ENCODE results near the gene CACNA1I. TPM values are rescaled to one million over a fixed set of nuclear protein-coding genes. Genes with fewer than 3 reads are reported as not detected.
"Not testable (repeated sequence)": the region's sequence is repeated elsewhere in the genome, so short reads cannot be mapped to it uniquely, and the experiment has no call there.

CACNA1I gene
- total RNA-seq, 2 experiments from 2014 or later, result 0.36 to 0.57 TPM

DNA sequence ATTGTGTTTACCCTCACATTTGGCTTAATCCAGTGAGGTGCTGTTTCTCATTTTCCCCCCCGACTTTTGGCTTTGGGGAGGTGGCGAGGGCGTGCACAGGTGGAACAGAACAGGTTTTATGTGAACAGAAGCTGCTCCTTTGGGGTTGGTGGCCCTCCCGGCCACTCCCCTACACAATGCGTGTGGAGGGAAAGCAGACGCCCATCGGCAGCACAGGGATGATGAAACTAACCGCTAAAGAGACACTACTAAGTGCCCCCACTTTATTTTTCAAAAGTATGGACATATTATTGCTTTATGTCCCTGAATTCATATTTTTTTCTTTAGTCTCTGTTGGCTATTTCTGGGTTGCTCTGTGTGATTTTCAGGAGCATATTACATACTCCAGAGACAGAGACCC lies 162.1 kb downstream of the CACNA1I start:
- no peaks in the 10 kb centered on the region for H3K4me1 Mint-ChIP-seq (ENCODE audit: low read depth)
- no peaks in the 10 kb centered on the region for H3K36me3 Mint-ChIP-seq
- no peak overlapping the region for H3K4me3 Mint-ChIP-seq
- no peaks in the 10 kb centered on the region for H3K9me3 Mint-ChIP-seq
- CTCF ChIA-PET, result no interaction called here
- H3K27ac Mint-ChIP-seq, result no peak overlapping the region
- intact Hi-C loops (cut with micrococcal nuclease), result no loop called here
- H3K27me3 Mint-ChIP-seq, result no peaks in the 10 kb centered on the region
- POLR2A ChIA-PET, result no interaction called here
- no peak for DNase-seq

GRCh38 chr22:39733191-39733590 lies 162.6 kb downstream of the CACNA1I start:
- no peaks in the 10 kb centered on the region for H3K4me1 Mint-ChIP-seq (ENCODE audit: low read depth)
- POLR2A ChIA-PET, result no interaction called here
- no peak for DNase-seq

DNA sequence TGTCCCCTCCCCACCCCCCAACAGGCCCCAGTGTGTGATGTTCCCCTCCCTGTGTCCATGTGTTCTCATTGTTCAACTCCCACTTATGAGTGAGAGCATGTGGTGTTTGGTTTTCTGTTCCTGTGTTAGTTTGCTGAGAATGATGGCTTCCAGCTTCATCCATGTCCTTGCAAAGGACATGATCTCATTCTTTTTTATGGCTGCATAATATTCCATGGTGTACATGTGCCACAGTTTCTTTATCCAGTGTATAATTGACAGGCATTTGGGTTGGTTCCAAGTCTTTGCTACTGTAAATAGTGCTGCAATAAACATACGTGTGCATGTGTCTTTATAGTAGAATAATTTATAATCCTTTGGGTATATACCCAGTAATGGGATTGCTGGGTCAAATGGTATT lies 163.5 kb downstream of the CACNA1I start:
- CTCF ChIA-PET, result not testable (repeated sequence)

More at GRCh38 chr22:39733191-39733590, 162.6 kb downstream of the CACNA1I start:
- Mint-ChIP-seq H3K9me3 (no peaks in the 10 kb centered on the region), H3K36me3 (no peaks in the 10 kb centered on the region), H3K27ac (no peak overlapping the region), H3K27me3 (no peaks in the 10 kb centered on the region), H3K4me3 (no peak overlapping the region)
- CTCF ChIA-PET, result no interaction called here
- intact Hi-C loops (cut with micrococcal nuclease), result no loop called here

DNA sequence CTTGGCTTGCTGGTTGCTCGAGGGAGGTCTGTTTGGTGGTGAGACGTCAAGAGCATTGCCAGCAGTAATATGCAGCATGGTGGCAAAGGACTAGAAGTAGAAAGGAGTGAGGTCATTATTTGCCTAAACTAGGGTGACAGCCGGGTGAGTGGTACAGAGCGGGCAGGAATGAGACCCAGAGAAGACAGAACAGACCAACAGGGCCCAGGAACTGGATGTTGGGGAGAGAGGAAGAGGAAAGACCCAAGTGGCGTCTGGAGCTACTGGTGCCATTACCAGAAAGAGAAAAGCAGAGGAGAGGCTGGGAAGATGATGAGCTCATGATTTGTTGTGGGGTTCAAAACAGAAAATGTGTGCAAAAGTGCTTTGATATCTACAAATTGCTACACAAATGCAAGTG lies 164.3 kb downstream of the CACNA1I start:
- H3K36me3 Mint-ChIP-seq, result no peaks in the 10 kb centered on the region
- CTCF ChIA-PET, result interaction anchor here (0.6 to 0.9 kb wide), 2 partner anchors 11 to 13 kb away, joined by 3 read pairs; no protein-coding TSS in a partner anchor

More for the DNA sequence above, 163.5 kb downstream of the CACNA1I start:
- POLR2A ChIA-PET; H3K27me3 Mint-ChIP-seq; DNase-seq; intact Hi-C loops (cut with micrococcal nuclease); H3K27ac Mint-ChIP-seq; H3K4me3 Mint-ChIP-seq; H3K9me3 Mint-ChIP-seq; H3K4me1 Mint-ChIP-seq (ENCODE audit: low read depth); H3K36me3 Mint-ChIP-seq: not testable (repeated sequence)

DNA sequence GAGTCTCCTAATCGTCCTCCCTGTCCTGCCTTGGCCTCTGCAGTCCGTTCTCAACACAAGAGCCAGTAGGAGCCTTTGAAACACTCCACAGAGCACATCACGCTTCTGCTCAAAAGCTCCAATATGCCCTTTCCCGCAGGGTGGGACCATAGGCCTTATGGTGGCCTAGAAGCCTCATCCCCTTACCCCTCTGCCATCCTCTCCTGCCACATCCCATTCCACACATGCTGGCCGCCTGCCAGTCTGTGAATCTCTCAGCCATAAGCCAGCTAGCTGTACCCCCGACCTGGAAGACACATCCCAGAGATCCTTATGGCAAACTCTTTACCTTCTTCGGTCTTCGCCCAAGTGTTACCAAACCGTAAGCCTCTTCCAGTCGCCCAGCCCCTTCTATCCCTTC lies 165.2 kb downstream of the CACNA1I start:
- H3K27me3 Mint-ChIP-seq, result no peaks in the 10 kb centered on the region
- ChIA-PET POLR2A (no interaction called here), CTCF (interaction anchor here (0.6 to 1.0 kb wide), 4 partner anchors 11 to 371 kb away, joined by 3 read pairs; no protein-coding TSS in a partner anchor)
- no peaks in the 10 kb centered on the region for H3K4me1 Mint-ChIP-seq (ENCODE audit: low read depth)
- DNase-seq, result no peak
- intact Hi-C loops (cut with micrococcal nuclease), result no loop called here
- no peaks in the 10 kb centered on the region for H3K36me3 Mint-ChIP-seq
- H3K9me3 Mint-ChIP-seq, result peaks cover 5% of the 10 kb centered on the region
- no peak overlapping the region for H3K4me3 Mint-ChIP-seq
- H3K27ac Mint-ChIP-seq, result no peak overlapping the region

More for the DNA sequence above, 164.3 kb downstream of the CACNA1I start:
- Mint-ChIP-seq H3K27me3 (no peaks in the 10 kb centered on the region), H3K4me3 (no peak overlapping the region), H3K9me3 (peaks cover 5% of the 10 kb centered on the region), H3K27ac (no peak overlapping the region), H3K4me1 (ENCODE audit: low read depth) (no peaks in the 10 kb centered on the region)
- DNase-seq, result no peak
- POLR2A ChIA-PET, result no interaction called here
- intact Hi-C loops (cut with micrococcal nuclease), result no loop called here

- intact Hi-C loops (cut with micrococcal nuclease), result no loop called here
- Mint-ChIP-seq H3K9me3 (peaks cover 5% of the 10 kb centered on the region), H3K27ac (no peak overlapping the region), H3K4me3 (no peak overlapping the region), H3K27me3 (no peaks in the 10 kb centered on the region), H3K36me3 (no peaks in the 10 kb centered on the region), H3K4me1 (ENCODE audit: low read depth) (no peaks in the 10 kb centered on the region)
- DNase-seq, result no peak
- ChIA-PET CTCF (no interaction called here), POLR2A (no interaction called here)
Observed at GRCh38 chr22:39738746-39739145, 168.2 kb downstream of the CACNA1I start.

Other genes starting within 250 kb of the CACNA1I start
- gene SYNGR1, start 220.8 kb upstream of the CACNA1I start, total RNA-seq, result not detected
- gene TAB1, start 171.0 kb upstream of the CACNA1I start, total RNA-seq, result 10 to 100 TPM; 17.2 to 21.1 TPM
- gene MGAT3, start 113.7 kb upstream of the CACNA1I start, total RNA-seq, result under 1 TPM in 1 of 2 experiments, not detected in 1; 0.05 TPM
- gene MIEF1, start 68.5 kb upstream of the CACNA1I start, total RNA-seq, result 10 to 100 TPM; 40.3 to 43.1 TPM
- 100 to 1,000 TPM; 437 to 455 TPM for gene ATF4, start 50.2 kb upstream of the CACNA1I start, total RNA-seq
- gene RPS19BP1, start 38.0 kb upstream of the CACNA1I start, total RNA-seq, result 10 to 100 TPM; 65.2 to 67.5 TPM

Data from activated CD4-positive, alpha-beta memory T cell treated with anti-CD3 and anti-CD28 coated beads for 36 hours (primary cell).